Mesenchymal stem cell (in vitro differentiated cells and primary cell): ENCODE results near the gene MYO1A.

Experiments used
- DNase-seq: peaks from one replicate; pipeline ENCODE4 v3.0.0-alpha.2; 2013
- H2AFZ ChIP-seq: one replicate; pipeline ENCODE4 v1.6.1; 2013; ENCODE audit warnings: low read depth, mild to moderate bottlenecking, control low read depth, inconsistent platforms, low read length, moderate library complexity
- H2AK5ac ChIP-seq: 2 replicates; pipeline ENCODE4 v1.6.1; 2013; ENCODE audit warnings: low read length, moderate library complexity, mild to moderate bottlenecking, inconsistent platforms; ENCODE audit not compliant: severe bottlenecking
- H2BK120ac ChIP-seq: one replicate; pipeline ENCODE4 v1.6.1; 2013; ENCODE audit warnings: low read depth, mild to moderate bottlenecking, inconsistent platforms, low read length, moderate library complexity
- H2BK12ac ChIP-seq, 2 experiments: one replicate each; pipeline ENCODE4 v1.6.1; 2013; ENCODE audit warnings: inconsistent platforms in 2 of 2, low read length in 2 of 2, mild to moderate bottlenecking in 2 of 2, moderate library complexity in 2 of 2, control low read depth in 1 of 2
- H2BK15ac ChIP-seq: one replicate; pipeline ENCODE4 v1.6.1; 2013; ENCODE audit warnings: mild to moderate bottlenecking, low read depth, inconsistent platforms; ENCODE audit not compliant: poor library complexity, severe bottlenecking
- H2BK5ac ChIP-seq: 2 replicates; pipeline ENCODE4 v1.6.1; 2013; ENCODE audit warnings: low read depth, mild to moderate bottlenecking, low read length, control low read depth, inconsistent platforms; ENCODE audit not compliant: poor library complexity, severe bottlenecking
- H3K14ac ChIP-seq, 2 experiments: one replicate each; pipeline ENCODE4 v1.6.1; 2013; ENCODE audit warnings: inconsistent platforms in 2 of 2, low read length in 2 of 2, control low read depth in 1 of 2, mild to moderate bottlenecking in 1 of 2, moderate library complexity in 1 of 2
- H3K18ac ChIP-seq, 2 experiments: one replicate each; pipeline ENCODE4 v1.6.1; 2013; ENCODE audit warnings: inconsistent platforms in 2 of 2, low read length in 2 of 2, control low read depth in 1 of 2, low read depth in 1 of 2, mild to moderate bottlenecking in 1 of 2
- H3K23ac ChIP-seq, 2 experiments: one replicate each; pipeline ENCODE4 v1.6.1; 2013; ENCODE audit warnings: inconsistent platforms in 2 of 2, low read length in 2 of 2, mild to moderate bottlenecking in 2 of 2, moderate library complexity in 2 of 2, control low read depth in 1 of 2
- H3K27ac ChIP-seq: 2 replicates; pipeline ENCODE4 v1.5.1; 2013; ENCODE audit warnings: mild to moderate bottlenecking, moderate library complexity, low read length, control low read depth, inconsistent platforms; ENCODE audit not compliant: poor library complexity, severe bottlenecking
- H3K27me3 ChIP-seq, 2 experiments: 2 replicates each; pipeline versions ENCODE4 v1.6.1 to v1.7.0; 2013; ENCODE audit warnings: low read length in 2 of 2, mild to moderate bottlenecking in 2 of 2, moderate library complexity in 2 of 2, control low read depth in 1 of 2, inconsistent platforms in 1 of 2; ENCODE audit not compliant: control insufficient read depth in 1 of 2, insufficient read depth in 1 of 2
- H3K36me3 ChIP-seq, 2 experiments: 2 replicates each; pipeline versions ENCODE4 v1.6.1 to v1.7.0; 2013; ENCODE audit warnings: low read length in 2 of 2, control low read depth in 1 of 2, inconsistent platforms in 1 of 2, low read depth in 1 of 2, mild to moderate bottlenecking in 1 of 2; ENCODE audit not compliant: insufficient read depth in 2 of 2, control insufficient read depth in 1 of 2
- H3K4ac ChIP-seq, 2 experiments: one replicate each; pipeline ENCODE4 v1.6.1; 2013; ENCODE audit warnings: inconsistent platforms in 2 of 2, low read length in 2 of 2, mild to moderate bottlenecking in 2 of 2, moderate library complexity in 2 of 2, control low read depth in 1 of 2, low read depth in 1 of 2
- H3K4me1 ChIP-seq: 2 replicates; pipeline ENCODE4 v1.6.1; 2013; ENCODE audit warnings: low read depth, low read length, control low read depth; ENCODE audit not compliant: control insufficient read depth, insufficient read depth
- H3K4me2 ChIP-seq: 2 replicates; pipeline ENCODE4 v1.6.1; 2013; ENCODE audit warnings: low read length, mild to moderate bottlenecking, inconsistent platforms; ENCODE audit not compliant: poor library complexity, severe bottlenecking
- H3K4me3 ChIP-seq, 2 experiments: 2 replicates each; pipeline versions ENCODE4 v1.5.1 to v1.7.0; 2013; ENCODE audit warnings: low read length in 2 of 2, mild to moderate bottlenecking in 2 of 2, control low read depth in 1 of 2, low read depth in 1 of 2; ENCODE audit not compliant: insufficient read depth in 1 of 2
- H3K79me1 ChIP-seq: replicated peaks from 2 replicates; pipeline ENCODE4 v1.6.1; 2013; ENCODE audit warnings: mild to moderate bottlenecking, control low read depth, low read length, inconsistent platforms; ENCODE audit not compliant: poor library complexity, severe bottlenecking
- H3K9ac ChIP-seq: 2 replicates; pipeline ENCODE4 v1.7.0; 2013; ENCODE audit warnings: mild to moderate bottlenecking, low read length, moderate library complexity
- H3K9me3 ChIP-seq: 2 replicates; pipeline ENCODE4 v1.7.0; 2013; ENCODE audit warnings: mild to moderate bottlenecking, low read length; ENCODE audit not compliant: control insufficient read depth
- H4K8ac ChIP-seq: one replicate; pipeline ENCODE4 v1.6.1; 2013; ENCODE audit warnings: inconsistent platforms, mild to moderate bottlenecking, low read length, moderate library complexity
- H4K91ac ChIP-seq: one replicate; pipeline ENCODE4 v1.6.1; 2013; ENCODE audit warnings: mild to moderate bottlenecking, low read length, inconsistent platforms
- WGBS: methylation state at CpG from one replicate; pipeline ENCODE4 v1.1.7; 2013; ENCODE audit warnings: mixed read lengths; 5-methylcytosine and 5-hydroxymethylcytosine counted together

MYO1A gene

DNA sequence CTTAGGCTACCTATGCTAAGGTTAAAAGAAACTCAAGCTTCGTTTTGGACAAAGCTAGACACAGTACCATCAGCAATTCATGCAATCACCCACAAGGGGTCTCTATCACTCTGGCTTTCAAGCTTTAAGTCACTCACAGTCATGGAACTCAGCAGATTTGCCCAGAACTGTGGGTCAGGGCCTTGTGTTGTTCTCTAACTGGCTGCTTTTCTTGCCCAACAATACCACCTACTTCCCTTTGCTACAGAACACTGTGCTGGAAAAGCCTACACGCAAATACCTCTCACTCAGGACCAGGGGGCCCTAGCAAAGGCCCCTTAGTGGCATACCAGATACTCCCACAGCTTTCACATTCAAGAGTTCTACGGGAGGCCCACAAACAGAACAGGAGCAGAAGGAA is 19.6 kb upstream of the MYO1A start:
- Histone ChIP-seq H3K23ac (no peak overlapping the region), H3K18ac (peak overlapping the region; percentile 12 to 71), H3K14ac (no peak overlapping the region)

GRCh38 chr12:57066245-57066644 is 16.3 kb upstream of the MYO1A start:
- H3K27me3 ChIP-seq, result no peaks in the 10 kb centered on the region
- no peak overlapping the region for H2AFZ ChIP-seq
- H3K9ac ChIP-seq, result no peak overlapping the region
- H3K79me1 ChIP-seq, result peaks cover 2% of the 10 kb centered on the region
- no peak overlapping the region for H3K23ac ChIP-seq
- H3K14ac ChIP-seq, result no peak overlapping the region
- H2BK15ac ChIP-seq, result no peak overlapping the region
- H4K8ac ChIP-seq, result no peak overlapping the region
- no peak overlapping the region for H3K4ac ChIP-seq
- H3K4me3 ChIP-seq, result no peak overlapping the region
- no peak overlapping the region for H2BK5ac ChIP-seq
- no peak for DNase-seq
- H3K36me3 ChIP-seq, result peaks cover 3 to 49% of the 10 kb centered on the region in 2 experiments
- H2BK120ac ChIP-seq, result no peak overlapping the region
- H3K4me2 ChIP-seq, result no peak overlapping the region
- H3K18ac ChIP-seq, result no peak overlapping the region
- no peaks in the 10 kb centered on the region for H3K9me3 ChIP-seq
- WGBS, result 94% methylated on average over 2 of the region's 2 CpGs
- H3K27ac ChIP-seq, result no peak overlapping the region
- no peak overlapping the region for H2AK5ac ChIP-seq
- no peak overlapping the region for H2BK12ac ChIP-seq
- no peaks in the 10 kb centered on the region for H3K4me1 ChIP-seq
- H4K91ac ChIP-seq, result no peak overlapping the region

More for the DNA sequence above, 19.6 kb upstream of the MYO1A start:
- H3K4ac ChIP-seq, result no peak overlapping the region
- H3K27me3 ChIP-seq, result no peaks in the 10 kb centered on the region
- peak overlapping the region; percentile 62 for H3K27ac ChIP-seq
- no peak overlapping the region for H4K91ac ChIP-seq
- peak overlapping the region; percentile 89 for H4K8ac ChIP-seq
- H2AFZ ChIP-seq, result peak overlapping the region; percentile 71
- H2BK12ac ChIP-seq, result peak overlapping the region in 1 of 2 experiments; percentile 39
- WGBS, result 37% methylated on average over 3 of the region's 3 CpGs
- DNase-seq, result peak; percentile 88
- no peak overlapping the region for H3K4me3 ChIP-seq
- H3K4me1 ChIP-seq, result no peaks in the 10 kb centered on the region
- peak overlapping the region; percentile 54 for H2BK120ac ChIP-seq
- H3K36me3 ChIP-seq, result peaks cover 0 to 43% of the 10 kb centered on the region in 2 experiments
- no peak overlapping the region for H2AK5ac ChIP-seq
- H3K79me1 ChIP-seq, result peaks cover 4% of the 10 kb centered on the region
- peak overlapping the region; percentile 73 for H3K9ac ChIP-seq
- H2BK5ac ChIP-seq, result no peak overlapping the region
- no peak overlapping the region for H3K4me2 ChIP-seq
- H3K9me3 ChIP-seq, result no peaks in the 10 kb centered on the region
- H2BK15ac ChIP-seq, result no peak overlapping the region

- Histone ChIP-seq H4K8ac (no peak overlapping the region), H3K79me1 (no peaks in the 10 kb centered on the region), H3K23ac (no peak overlapping the region), H2BK15ac (no peak overlapping the region), H2BK5ac (no peak overlapping the region), H2BK12ac (no peak overlapping the region), H2AFZ (no peak overlapping the region), H3K4me2 (no peak overlapping the region), H4K91ac (no peak overlapping the region), H3K4me1 (no peaks in the 10 kb centered on the region), H3K4ac (no peak overlapping the region), H3K36me3 (peaks cover 3 to 49% of the 10 kb centered on the region in 2 experiments), H3K9me3 (no peaks in the 10 kb centered on the region), H3K27ac (no peak overlapping the region), H2AK5ac (no peak overlapping the region), H3K14ac (no peak overlapping the region), H2BK120ac (no peak overlapping the region), H3K27me3 (no peaks in the 10 kb centered on the region), H3K18ac (no peak overlapping the region), H3K9ac (peak overlapping the region; percentile 76), H3K4me3 (peak overlapping the region in 1 of 2 experiments; percentile 49)
- WGBS, result 70% methylated on average over 2 of the region's 5 CpGs
- DNase-seq, result no peak
Observed at GRCh38 chr12:57063991-57064685, 14.2 kb upstream of the MYO1A start.

- Histone ChIP-seq H4K8ac (no peak overlapping the region), H2AFZ (no peak overlapping the region), H3K9me3 (no peaks in the 10 kb centered on the region), H2BK120ac (no peak overlapping the region), H3K36me3 (peaks cover 6 to 52% of the 10 kb centered on the region in 2 experiments), H2AK5ac (no peak overlapping the region), H3K4me2 (no peak overlapping the region), H2BK5ac (no peak overlapping the region), H3K23ac (no peak overlapping the region), H3K18ac (no peak overlapping the region), H4K91ac (no peak overlapping the region), H2BK15ac (no peak overlapping the region), H3K14ac (no peak overlapping the region), H2BK12ac (no peak overlapping the region), H3K27me3 (no peaks in the 10 kb centered on the region), H3K4ac (no peak overlapping the region), H3K4me3 (no peak overlapping the region), H3K4me1 (no peaks in the 10 kb centered on the region), H3K27ac (no peak overlapping the region), H3K9ac (no peak overlapping the region), H3K79me1 (no peaks in the 10 kb centered on the region)
- DNase-seq, result no peak
- 100% methylated on average over 1 of the region's 1 CpG for WGBS
Observed at GRCh38 chr12:57058454-57058853, 8.5 kb upstream of the MYO1A start.
